AG09309 (cell line): Measurements from ENCODE around the gene USP48.

Source experiments
- DNase-seq: peaks from one replicate; pipeline ENCODE4 v3.0.0-alpha.2; 2010; ENCODE audit warnings: low read depth
- H3K4me3 ChIP-seq: 2 replicates; pipeline ENCODE4 v1.5.1; 2011; ENCODE audit warnings: mild to moderate bottlenecking, low read depth, low read length, moderate library complexity; ENCODE audit not compliant: control insufficient read depth
- TF ChIP-seq, protein P1 (sequence below): IDR thresholded peaks from 2 replicates; pipeline ENCODE4 v1.5.1; 2011; ENCODE audit warnings: mild to moderate bottlenecking, low read depth, low read length, inconsistent platforms; ENCODE audit not compliant: insufficient read depth, control insufficient read depth; ENCODE audit errors: missing control alignments

USP48 gene

DNA sequence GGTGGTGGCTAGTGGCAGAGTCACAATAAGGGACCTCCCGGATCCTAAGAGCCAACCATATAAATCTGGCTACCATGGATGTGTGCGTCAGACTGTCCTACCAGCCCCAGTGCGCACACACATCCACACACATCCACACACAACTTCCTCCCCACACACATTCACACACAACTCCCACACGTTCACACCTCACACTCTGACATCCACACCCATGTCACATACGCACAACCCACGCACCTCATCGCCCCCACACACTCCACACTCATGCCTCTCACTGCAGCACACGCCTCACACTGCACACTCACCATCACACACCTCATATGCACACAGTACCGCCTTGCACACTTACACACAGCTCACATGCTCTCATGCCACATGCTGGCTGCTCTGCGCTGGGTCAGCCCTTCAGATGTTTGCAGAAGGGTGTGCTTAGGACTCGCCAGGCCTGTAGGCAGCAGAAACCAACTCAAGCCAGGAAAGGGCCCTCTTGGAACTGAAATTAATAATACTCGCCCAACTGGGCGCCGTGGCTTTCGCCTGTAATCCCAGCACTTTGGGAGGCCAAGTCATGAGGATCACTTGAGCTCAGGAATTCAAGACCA lies 32.1 kb upstream of the USP48 start:
- no peak for DNase-seq
- TF ChIP-seq, protein P1, sequence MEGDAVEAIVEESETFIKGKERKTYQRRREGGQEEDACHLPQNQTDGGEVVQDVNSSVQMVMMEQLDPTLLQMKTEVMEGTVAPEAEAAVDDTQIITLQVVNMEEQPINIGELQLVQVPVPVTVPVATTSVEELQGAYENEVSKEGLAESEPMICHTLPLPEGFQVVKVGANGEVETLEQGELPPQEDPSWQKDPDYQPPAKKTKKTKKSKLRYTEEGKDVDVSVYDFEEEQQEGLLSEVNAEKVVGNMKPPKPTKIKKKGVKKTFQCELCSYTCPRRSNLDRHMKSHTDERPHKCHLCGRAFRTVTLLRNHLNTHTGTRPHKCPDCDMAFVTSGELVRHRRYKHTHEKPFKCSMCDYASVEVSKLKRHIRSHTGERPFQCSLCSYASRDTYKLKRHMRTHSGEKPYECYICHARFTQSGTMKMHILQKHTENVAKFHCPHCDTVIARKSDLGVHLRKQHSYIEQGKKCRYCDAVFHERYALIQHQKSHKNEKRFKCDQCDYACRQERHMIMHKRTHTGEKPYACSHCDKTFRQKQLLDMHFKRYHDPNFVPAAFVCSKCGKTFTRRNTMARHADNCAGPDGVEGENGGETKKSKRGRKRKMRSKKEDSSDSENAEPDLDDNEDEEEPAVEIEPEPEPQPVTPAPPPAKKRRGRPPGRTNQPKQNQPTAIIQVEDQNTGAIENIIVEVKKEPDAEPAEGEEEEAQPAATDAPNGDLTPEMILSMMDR = no peak
- H3K4me3 ChIP-seq = no peak overlapping the region

DNA sequence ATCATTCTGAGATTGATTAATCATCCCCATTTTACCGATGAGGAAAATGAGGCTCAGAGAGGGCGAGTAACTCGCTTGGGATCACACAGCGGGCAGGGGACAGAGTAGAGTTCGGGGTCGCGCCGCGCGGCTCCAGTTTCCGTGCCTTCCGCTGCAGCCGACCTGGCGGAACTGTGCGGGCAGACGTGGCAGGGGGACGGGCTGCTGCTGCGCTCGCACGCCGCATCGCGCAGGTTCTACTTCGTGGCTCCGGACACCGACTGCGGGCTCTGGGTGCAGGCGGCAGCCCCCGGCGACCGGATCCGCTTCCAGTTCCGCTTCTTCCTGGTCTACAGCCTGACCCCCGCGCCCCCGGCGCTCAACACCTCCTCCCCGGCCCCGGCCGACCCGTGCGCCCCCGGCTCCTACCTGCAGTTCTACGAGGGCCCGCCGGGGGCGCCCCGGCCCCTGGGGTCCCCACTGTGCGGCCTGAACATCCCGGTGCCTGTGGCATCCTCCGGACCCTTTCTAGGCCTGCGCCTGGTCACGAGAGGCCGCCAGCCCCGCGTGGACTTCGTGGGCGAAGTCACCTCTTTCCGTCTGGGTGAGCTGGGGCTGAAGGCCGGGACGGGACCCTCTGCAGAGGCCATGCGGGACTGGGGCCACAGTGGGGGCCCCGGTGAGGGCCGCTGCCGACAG lies 31.4 kb upstream of the USP48 start:
- TF ChIP-seq, protein P1 = peak; percentile 45
- H3K4me3 ChIP-seq = no peak overlapping the region; the same call in 1 of the 2 replicates
- DNase-seq = no peak

DNA sequence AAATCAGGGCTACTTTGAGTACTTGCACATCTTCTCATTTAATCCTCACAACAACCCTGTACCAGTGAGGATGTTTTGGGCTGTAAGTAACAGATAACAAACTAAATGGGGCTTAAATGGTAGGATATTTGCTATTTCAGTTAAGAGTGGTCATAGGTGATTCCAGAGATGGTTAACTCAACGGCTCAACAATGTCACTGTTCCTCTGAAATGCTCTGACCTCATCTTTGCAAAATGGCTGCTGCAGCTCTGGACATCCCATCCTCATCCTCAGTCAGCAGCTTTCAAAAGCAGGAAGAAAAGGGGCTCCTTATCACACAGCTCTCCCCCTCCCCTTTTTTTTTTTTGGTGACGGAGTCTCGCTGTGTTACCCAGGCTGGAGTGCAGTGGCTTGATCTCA lies 30.6 kb upstream of the USP48 start:
- H3K4me3 ChIP-seq = no peak overlapping the region
- TF ChIP-seq, protein P1 = no peak
- no peak for DNase-seq

DNA sequence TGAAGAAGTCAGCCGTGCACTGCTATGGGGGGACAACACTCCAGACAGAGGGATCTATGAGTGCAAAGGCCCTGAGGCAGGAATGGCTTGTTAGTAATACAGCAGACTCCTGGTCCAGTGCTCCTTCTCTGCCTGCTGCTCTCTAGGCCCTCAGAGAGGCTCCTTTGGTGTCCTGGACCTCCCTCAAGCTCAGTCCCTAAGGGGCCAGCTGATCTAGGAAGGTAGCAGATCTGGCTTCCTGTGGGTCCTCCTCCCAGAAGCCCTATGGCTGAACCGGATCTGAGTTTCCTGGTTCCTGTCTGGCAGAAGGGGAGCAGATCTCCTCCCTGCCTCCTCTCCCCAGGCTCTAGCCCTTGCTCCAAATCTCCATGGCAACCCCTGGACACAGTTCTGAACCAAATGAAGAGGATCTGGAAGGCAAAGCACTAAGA lies 28.9 kb upstream of the USP48 start, which contains the start of gene LDLRAD2:
LDLRAD2 (plus strand) TSS at position 391 of the 431 bp plus-strand sequence. CDS start 187 bp downstream, outside the sequence.
- H3K4me3 ChIP-seq = no peak within 1 kb of the TSS
- TF ChIP-seq, protein P1 = no peak
- no peak for DNase-seq

DNA sequence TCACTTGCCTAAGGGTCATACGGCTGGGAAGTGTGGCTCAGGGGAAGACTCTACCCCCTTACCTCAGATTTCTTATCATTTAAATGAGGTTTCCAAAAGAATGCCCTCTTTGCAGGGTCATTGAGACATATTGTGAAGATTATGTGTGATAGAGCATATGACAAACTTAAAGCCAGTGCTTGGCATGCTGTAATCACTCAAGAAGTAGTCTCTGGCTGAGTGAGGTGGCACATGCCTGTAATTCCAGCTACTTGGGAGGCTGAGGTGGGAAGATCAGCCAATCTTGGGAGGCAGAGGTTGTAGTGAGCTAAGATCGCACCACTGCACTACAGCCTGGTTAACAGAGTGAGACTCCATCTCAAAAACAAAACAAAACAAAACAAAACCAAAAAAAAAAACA lies 21.6 kb upstream of the USP48 start:
- TF ChIP-seq, protein P1 = no peak
- DNase-seq = no peak
- no peak overlapping the region for H3K4me3 ChIP-seq

DNA sequence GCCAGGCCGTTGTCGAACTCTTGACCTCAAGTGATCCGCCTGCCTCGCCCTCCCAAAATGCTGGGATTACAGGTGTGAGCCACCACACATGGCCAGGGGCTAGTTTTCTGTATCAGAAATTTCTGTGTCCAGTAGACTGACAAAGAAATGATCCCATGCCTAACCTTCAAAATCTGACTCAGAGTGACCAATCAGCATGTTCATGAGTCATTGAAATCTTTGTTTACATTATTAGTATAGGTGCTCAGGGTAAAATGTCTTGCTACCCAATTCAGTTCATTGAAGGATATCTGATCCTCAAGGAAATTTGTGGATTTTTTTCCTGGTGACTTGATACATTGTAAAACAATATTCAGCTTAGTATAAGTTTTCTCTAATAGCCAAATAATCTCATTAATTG lies 18.2 kb upstream of the USP48 start:
- H3K4me3 ChIP-seq = no peak overlapping the region
- no peak for DNase-seq
- TF ChIP-seq, protein P1 = no peak

DNA sequence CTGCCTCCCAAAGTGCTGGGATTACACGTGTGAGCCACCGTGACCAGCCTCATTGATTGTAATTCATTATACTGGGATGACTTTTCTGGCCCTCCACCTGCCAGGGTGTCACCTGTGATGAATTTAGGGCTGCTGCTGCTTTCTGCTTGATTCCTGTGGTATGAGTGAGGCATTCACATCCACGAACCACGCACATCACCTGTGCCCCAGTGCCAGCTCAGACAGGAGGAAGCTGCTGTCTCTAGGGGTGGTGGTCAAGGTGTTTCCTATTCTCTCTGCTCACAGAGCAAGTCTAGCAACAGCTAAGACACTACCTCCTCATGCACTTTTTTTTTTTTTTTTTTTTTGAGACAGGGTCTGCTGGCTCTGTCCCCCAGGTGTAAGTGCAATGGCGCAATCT lies 16.8 kb upstream of the USP48 start:
- DNase-seq = no peak
- no peak overlapping the region for H3K4me3 ChIP-seq
- TF ChIP-seq, protein P1 = no peak
